Measurements from ENCODE around the gene NT5M. TPM values are rescaled to one million over a fixed set of nuclear protein-coding genes. Genes with fewer than 3 reads are reported as not detected.
A peak's percentile ranks its signal among the peaks of the same experiment; 100 is the strongest.

Gene NT5M
- total RNA-seq, 3 donors from 2014 or later: 1.0 to 4.6 (median 2.9) TPM

- Histone ChIP-seq H3K4me1 (no peaks in the 10 kb centered on the region), H3K9me3 (no peaks in the 10 kb centered on the region), H3K27ac (no peak overlapping the region), H3K27me3 (no peaks in the 10 kb centered on the region), H3K36me3 (no peaks in the 10 kb centered on the region), H3K4me3 (no peak overlapping the region)
- intact Hi-C loops (cut with DNase I; ENCODE audit: low total_unique reads): no loop called here
- TF ChIP-seq POLR2A (IDR thresholded peaks at IDR 0.05): no peak
- no peak for TF ChIP-seq POLR2AphosphoS5 (IDR thresholded peaks at IDR 0.05)
- TF ChIP-seq CTCF (IDR thresholded peaks at IDR 0.05): no peak
- DNase-seq (ENCODE audit: low spot score in 2 of 2): no peak
Observed at GRCh38 chr17:17370711-17371110, 67.5 kb downstream of the NT5M start.

- intact Hi-C loops (cut with DNase I; ENCODE audit: low total_unique reads): no loop called here
- Histone ChIP-seq H3K27ac (no peak overlapping the region), H3K36me3 (no peaks in the 10 kb centered on the region), H3K27me3 (no peaks in the 10 kb centered on the region), H3K4me1 (no peaks in the 10 kb centered on the region), H3K4me3 (no peak overlapping the region), H3K9me3 (no peaks in the 10 kb centered on the region)
- DNase-seq (ENCODE audit: low spot score in 2 of 2): no peak
- no peak for TF ChIP-seq POLR2A (IDR thresholded peaks at IDR 0.05)
- TF ChIP-seq POLR2AphosphoS5 (IDR thresholded peaks at IDR 0.05): no peak
- no peak for TF ChIP-seq CTCF (IDR thresholded peaks at IDR 0.05)
Observed at GRCh38 chr17:17372856-17373520, 69.8 kb downstream of the NT5M start.

- no peak for DNase-seq (ENCODE audit: low spot score in 2 of 2)
- H3K27me3 ChIP-seq: no peaks in the 10 kb centered on the region
- H3K4me3 ChIP-seq: no peak overlapping the region
- TF ChIP-seq POLR2AphosphoS5 (IDR thresholded peaks at IDR 0.05) (no peak), CTCF (IDR thresholded peaks at IDR 0.05) (no peak)
- H3K27ac ChIP-seq: no peak overlapping the region
- H3K4me1 ChIP-seq: no peaks in the 10 kb centered on the region
- H3K9me3 ChIP-seq: no peaks in the 10 kb centered on the region
- no peaks in the 10 kb centered on the region for H3K36me3 ChIP-seq
- intact Hi-C loops (cut with DNase I; ENCODE audit: low total_unique reads): no loop called here
Observed at GRCh38 chr17:17375841-17376240, 72.7 kb downstream of the NT5M start.

GRCh38 chr17:17376362-17376761 lies 73.2 kb downstream of the NT5M start:
- no peaks in the 10 kb centered on the region for H3K27me3 ChIP-seq
- H3K27ac ChIP-seq: peak overlapping the region in 1 of 2 donors; percentile 82
- TF ChIP-seq CTCF (IDR thresholded peaks at IDR 0.05) (no peak), POLR2AphosphoS5 (IDR thresholded peaks at IDR 0.05) (no peak), POLR2A (IDR thresholded peaks at IDR 0.05) (no peak)
- no peak overlapping the region for H3K4me3 ChIP-seq
- no peaks in the 10 kb centered on the region for H3K4me1 ChIP-seq
- no peaks in the 10 kb centered on the region for H3K36me3 ChIP-seq
- DNase-seq (ENCODE audit: low spot score in 2 of 2): no peak
- H3K9me3 ChIP-seq: no peaks in the 10 kb centered on the region
- intact Hi-C loops (cut with DNase I; ENCODE audit: low total_unique reads): no loop called here

GRCh38 chr17:17377071-17377967 lies 74.1 kb downstream of the NT5M start:
- intact Hi-C loops (cut with DNase I; ENCODE audit: low total_unique reads): no loop called here
- H3K27ac ChIP-seq: peak overlapping the region; percentile 14 to 82
- no peak for TF ChIP-seq POLR2A (IDR thresholded peaks at IDR 0.05)
- TF ChIP-seq POLR2AphosphoS5 (IDR thresholded peaks at IDR 0.05): peak in 1 of 3 donors; percentile 29
- no peak for TF ChIP-seq CTCF (IDR thresholded peaks at IDR 0.05)
- no peaks in the 10 kb centered on the region for H3K36me3 ChIP-seq
- H3K4me1 ChIP-seq: no peaks in the 10 kb centered on the region
- H3K4me3 ChIP-seq: no peak overlapping the region
- no peaks in the 10 kb centered on the region for H3K9me3 ChIP-seq
- H3K27me3 ChIP-seq: no peaks in the 10 kb centered on the region
- DNase-seq (ENCODE audit: low spot score in 2 of 2): peak; percentile 67 to 72

Measured in breast epithelium (tissue), 4 donors.